ENCODE measurements around the gene COPS6.

Gene COPS6

DNA sequence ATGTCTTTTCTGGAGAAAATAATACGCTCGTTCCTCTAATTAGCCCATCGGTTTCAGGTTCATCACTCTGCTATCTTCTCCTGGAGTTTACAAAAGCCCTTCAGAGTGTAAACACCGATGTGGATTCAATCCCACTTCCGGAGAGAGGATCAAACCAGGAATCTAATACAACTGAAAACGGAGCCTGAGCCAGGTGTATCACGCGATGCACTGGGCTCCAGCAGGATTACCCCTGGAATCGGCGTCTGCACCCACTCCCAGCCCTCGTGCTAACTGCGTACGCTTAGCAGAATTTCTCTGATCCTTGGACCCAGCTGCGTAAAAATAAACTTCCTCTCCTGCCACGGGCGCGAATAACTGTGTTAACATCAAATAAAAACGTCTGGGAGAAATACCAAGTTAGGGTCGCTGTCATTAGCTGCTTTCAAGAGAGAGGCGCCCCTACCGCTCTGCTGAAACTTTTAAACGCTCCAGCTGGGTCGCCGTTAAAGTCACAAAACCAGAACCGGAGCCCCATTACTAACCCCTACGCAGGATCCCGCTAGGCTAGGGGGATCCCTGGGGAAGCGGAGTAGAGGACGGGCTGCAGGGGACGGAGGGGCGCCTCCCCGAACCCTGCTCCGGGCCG, 7.7 kb upstream of the COPS6 start:
- peak in 1 of 2 donors; percentile 7 for DNase-seq

DNA sequence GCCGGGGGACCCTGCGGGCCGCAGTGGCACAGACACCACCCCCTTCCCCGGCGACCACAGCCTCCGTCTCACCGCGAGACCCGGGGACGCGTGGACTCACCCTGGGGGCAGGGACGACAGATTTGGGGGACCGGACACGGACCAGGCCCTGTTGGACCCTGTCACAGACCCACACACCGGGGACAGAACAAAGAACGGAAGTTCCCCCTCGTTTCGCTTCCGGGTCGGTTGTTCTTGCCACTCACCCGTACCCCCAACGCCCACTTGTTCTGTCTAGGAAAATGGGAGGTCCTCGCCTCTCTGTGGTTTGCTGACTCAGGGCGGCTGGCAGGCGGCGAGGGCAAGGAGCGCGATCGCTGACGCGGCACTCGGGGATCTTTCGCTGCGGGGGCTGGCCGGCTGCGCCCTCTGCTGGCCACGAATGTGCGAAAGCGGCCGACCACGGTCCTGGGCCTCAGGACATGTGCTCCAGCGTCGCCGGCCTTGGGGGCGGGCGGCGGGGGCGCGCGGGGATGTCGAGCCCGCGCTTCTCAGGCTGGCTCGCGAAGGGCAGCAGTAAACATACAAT, 7.2 kb upstream of the COPS6 start, which contains the start of gene ZNF3:
ZNF3 (minus strand) TSS at position 189 of the 568 bp plus-strand sequence. CDS start 4,366 bp downstream, outside the sequence.
- peak; percentile 99 for DNase-seq

DNA sequence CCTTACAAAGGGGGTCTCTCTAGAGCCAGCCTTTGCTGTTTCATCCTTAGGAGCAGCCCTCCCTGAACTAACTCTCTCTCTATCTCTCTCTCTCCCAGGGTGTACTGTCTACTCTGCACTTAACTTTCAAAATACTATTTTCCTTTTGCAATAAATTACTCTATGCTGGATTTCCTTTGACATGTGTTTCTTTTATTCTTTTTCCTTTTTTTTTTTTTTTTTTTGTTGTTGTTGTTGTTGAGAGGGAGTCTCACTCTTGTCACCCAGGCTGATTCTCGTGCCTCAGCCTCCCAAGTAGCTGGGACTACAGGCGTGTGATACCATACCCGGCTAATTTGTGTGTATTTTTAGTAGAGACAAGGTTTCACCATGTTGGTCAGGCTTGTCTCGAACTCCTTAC, 5.8 kb upstream of the COPS6 start:
- no peak for DNase-seq

DNA sequence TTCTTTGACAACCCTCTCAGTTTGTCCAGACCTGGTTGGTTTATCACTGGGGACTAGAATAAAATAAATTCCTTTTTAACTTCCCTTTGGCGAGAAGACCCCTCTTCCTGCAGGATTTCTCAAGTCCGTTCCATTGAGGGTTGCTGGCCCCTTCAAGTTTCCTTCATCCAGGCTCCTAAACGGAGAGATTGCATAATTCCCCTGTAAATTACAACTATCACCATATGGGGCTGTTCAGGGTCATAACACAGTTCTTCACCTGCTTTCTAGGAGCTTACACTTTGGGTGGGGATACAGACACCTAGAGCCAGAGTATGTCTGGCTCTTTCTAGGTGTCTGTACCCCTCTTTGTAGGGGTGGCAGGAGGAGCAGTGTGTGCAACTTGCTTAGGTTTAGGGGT, 3.3 kb upstream of the COPS6 start:
- no peak for DNase-seq

DNA sequence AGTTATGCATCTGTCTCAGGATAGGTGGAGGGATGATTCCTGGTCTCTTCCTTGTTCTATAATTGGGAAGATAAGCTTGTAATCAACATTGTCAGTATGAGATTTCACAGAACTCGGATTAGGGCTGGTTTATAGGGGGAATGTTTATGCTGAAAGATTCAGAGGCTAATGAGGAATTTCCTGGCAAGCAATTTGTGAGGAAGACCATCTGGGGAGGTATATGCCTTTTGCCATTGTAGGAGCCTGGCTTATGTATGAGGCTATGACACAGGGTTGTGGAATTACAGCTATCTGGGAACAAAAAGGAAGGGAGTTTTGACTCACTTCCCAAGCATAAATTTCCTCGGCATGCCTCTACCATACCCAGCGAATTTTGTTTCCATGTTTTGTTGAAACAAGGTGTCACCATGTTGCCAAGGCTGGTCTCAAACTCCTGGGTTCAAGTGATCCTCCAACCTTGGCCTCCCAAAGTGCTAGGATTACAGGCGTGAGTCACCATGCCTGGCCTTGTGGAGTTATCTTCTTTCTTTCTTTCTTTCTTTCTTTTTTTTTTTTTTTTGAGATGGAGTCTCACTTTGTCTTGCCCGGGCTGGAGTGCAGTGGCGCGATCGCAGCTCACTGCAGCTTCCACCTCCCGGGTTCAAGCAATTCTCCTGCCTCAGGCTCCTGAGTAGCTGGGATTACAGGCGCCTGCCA, 1.6 kb upstream of the COPS6 start:
- no peak for DNase-seq

DNA sequence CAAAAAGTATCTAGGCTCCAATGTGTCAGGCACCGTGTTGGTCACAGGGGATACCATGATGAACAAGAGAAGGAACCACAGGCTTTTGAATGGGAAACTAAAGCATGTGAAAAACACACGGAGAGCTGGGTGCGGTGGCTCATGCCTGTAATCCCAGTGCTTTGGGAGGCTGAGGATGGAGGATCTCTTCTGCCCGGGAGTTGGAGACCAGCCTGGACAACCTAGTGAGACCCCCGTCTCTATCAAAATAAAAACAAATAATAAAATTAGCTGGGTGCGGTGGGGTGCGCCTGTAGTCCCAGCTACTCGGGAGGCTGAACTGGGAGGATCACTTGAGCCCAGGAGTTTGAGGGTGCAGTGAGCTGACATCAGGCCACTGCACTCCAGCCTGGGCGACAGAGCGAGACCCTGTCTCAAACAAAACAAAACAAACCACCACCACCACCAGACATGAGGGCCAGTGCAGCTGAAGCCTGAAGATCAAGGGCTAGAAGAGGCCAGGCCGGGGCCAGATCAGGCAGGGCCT, 611 bp upstream of the COPS6 start:
- no peak for DNase-seq

DNA sequence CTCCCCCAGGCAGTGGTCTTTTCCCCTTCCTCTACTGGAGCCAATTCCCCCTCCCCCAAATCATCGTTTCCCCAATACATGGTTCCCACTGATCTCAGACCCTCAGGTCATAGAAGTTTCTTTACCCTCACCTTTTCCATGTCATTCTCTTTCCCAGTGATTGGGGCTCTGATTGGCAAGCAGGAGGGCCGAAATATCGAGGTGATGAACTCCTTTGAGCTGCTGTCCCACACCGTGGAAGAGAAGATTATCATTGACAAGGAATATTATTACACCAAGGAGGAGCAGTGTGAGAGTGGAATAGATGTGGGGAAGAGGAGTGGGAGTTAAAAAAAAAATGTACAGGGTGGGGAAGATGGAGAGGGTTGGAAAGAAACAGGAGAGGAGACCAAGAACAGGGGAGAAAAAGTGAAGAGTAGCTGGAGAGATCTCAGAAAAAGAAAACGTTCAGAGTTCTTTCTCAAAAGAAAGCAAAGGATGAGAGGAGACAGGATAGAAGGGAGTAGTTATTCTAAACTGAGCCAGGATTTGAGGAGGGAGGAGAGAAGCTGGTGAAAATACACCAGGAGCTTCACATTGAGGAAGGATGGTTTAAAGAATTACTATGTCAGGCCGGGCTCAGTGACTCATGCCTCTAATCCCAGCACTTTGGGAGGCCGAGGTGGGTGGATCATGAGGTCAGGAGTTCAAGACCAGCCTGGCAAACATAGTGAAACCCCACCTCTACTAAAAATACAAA, 858 bp downstream of the COPS6 start:
- DNase-seq = peak in 1 of 2 donors; percentile 7

DNA sequence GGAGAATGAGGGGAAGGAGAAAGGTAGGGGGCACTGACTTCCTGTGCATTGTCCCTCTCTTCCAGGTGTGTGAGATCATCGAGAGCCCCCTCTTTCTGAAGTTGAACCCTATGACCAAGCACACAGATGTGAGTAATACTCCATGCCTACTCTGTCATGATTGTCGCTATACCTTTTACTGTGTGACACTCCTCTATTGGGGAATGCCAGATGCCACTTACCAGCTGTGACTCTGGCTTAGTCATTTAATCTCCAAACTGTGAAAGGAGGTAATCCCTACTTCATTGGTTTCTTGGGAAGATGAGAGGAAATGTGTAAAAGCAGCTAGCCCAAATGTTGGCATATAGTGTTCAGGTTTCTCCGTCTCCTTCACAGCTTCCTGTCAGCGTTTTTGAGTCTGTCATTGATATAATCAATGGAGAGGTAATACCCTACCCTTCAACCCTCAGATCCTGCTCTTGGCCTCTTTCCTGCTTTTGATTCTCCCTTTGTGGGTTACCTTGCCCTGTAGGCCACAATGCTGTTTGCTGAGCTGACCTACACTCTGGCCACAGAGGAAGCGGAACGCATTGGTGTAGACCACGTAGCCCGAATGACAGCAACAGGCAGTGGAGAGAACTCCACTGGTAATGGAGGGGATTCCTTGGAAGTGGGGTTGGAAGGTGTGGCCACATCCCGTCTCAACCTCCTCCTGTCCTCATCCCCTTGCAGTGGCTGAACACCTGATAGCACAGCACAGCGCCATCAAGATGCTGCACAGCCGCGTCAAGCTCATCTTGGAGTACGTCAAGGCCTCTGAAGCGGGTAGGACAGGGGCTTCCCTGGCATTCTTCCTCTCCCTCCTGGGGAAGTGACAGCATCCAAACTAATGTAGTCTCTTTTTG, 2.0 kb downstream of the COPS6 start:
- DNase-seq = no peak

DNA sequence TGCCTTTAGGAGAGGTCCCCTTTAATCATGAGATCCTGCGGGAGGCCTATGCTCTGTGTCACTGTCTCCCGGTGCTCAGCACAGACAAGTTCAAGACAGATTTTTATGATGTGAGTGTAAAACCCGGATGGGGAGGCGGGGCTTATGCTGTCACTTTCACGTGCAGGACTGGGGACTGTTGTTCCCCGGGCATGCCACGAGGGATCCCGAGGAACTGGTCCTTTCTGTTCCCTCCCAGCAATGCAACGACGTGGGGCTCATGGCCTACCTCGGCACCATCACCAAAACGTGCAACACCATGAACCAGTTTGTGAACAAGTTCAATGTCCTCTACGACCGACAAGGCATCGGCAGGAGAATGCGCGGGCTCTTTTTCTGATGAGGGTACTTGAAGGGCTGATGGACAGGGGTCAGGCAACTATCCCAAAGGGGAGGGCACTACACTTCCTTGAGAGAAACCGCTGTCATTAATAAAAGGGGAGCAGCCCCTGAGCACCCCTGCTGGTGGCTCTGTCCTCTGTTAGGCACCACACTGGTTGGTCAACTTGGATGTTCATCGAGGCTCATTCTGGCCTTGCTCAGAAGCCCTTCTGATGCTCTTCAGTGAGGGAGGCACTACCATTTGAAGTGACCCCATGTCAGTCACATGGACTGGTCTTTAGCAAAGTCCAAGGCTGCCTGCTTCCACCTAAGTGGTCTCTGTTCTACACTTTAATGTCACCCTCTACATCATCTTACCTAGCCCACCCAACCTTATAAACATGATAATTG, 2.8 kb downstream of the COPS6 start:
- DNase-seq = no peak

DNA sequence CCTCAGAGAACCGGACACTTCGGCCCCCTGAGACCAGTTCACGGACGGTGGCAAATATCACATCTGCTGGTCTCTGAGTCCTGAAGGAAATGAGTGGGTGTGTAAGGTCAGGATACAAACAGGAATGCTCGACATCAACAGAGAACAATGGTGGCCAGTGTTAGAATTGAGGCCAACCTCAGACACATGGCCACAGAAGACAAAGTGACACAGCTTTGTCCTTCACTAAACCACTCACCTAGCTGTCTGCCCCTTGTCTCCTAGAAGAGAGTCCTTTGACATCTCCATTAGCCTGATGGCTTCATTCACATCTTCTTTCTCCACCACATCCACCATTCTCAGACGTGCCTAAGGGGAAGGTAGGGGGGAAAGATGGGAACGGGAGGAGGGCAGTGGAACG, 4.3 kb downstream of the COPS6 start:
- no peak for DNase-seq

DNA sequence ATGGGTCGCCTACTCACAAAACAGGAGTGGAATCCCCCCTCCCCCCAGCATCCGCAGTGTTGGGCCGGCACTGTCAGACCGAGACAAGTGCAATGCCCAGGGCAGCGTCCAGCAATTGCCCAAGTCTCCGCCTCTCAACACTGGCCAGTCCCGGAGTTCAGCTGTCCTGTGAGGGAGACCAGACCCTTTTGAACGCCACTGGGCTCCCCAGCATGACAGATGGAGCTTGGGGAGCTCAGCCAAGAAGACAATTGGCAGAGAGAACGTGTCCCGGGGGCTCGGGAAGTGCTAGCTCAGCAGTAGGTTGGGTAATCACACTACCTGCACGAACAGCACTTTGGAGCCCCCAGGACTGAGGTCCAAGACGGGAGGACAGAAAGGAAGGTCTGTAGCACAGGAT, 4.7 kb downstream of the COPS6 start:
- no peak for DNase-seq

DNA sequence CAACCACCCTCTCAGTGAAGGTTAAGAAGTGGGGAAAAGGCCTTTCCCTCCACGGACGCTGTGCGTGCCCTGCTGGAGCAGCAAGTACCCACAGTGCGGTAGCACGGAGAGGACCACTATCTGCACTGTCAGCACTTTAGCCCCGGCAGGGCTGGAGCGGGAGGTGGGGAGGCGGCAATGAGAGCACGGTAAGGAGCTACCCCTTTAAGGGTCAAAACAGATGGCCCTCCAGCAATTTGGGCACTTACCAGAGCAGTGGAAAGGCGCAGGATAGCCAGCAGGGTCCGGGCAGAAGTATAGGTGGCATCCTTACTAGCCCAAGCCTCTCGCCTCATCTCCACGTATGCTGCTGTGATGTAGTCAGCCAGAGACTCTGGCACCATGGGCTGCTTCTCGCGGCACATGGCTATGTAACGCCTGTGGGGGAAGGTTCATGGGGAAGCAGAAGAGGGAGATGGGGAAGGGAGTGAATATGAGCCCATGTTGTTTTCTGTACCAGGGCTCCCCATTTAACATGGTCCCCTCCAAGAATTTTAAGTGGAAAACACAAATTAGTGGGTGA, 5.2 kb downstream of the COPS6 start:
- no peak for DNase-seq

DNA sequence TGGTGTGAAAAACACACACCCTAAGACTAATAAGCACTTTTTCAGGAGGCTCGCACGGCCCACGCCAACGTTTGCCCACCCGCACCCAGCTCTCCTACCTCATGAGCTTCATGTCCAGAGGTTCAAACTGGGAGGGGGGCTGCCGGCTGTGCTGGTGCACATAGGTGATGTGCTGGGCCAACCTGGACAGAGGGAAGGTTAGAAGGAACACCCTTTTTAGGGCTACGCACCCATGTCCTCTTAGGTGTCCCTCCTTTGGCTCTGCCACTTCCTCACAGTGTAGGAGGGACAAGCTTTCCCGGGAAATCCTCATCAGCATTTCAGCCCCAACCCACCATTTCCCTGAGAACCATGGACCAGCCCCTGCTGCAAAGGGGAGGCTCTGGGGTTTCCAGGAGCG, 6.5 kb downstream of the COPS6 start:
- DNase-seq = no peak

DNA sequence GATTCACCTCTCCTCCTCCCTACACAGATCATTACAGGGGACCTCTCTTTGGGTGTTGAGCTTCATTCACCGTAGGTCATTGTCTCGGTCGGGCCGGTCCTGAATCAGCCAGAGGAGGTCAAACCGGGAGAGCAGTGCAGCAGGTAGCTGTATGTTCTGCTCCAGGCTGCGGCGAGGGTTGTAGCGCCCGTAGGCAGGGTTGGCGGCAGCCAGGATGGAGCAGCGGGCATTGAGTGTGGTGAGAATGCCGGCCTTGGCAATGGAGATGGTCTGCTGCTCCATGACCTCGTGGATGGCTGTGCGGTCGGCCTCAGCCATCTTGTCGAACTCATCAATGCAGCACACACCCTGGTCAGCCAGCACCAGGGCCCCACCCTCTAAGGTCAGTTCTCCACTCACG, 6.9 kb downstream of the COPS6 start:
- DNase-seq = no peak

DNA sequence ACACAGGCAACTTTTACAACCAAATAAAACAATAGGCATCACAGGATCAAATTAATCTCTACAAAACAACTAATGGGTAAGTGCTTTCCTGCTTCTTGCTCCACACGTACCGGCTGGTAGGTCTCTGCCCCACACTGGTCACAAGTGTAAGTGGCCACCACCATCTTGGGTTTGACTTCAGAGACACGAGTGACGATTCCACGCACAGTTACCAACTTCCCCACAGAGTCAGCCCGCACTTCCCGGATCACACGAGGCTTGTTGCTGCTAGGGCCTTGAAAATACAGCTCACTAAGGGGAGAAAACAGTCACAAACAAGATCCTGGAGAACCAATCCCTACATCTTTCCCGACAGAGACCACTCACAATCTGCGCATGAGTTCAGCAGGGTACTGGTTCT, 10.1 kb downstream of the COPS6 start:
- DNase-seq = no peak

DNA sequence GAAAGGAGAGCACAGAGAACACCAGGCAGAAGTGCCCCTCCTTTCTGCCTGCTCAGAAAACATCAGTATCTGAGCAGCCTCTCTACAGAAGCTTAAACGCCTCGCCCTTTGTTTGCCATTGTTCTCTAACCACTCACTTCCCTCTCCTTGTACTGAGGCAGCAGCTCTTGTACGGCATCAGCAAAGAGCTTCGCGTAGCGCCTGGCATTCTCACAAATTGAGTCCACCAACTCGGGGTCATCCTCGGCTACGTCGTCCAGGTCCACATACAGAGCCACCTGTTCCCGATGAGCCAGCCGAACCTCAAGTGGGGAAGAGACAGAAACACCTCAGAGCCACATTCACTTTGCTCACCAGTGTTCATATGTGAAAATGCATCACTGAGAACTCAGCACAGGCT, 10.7 kb downstream of the COPS6 start:
- no peak for DNase-seq

DNA sequence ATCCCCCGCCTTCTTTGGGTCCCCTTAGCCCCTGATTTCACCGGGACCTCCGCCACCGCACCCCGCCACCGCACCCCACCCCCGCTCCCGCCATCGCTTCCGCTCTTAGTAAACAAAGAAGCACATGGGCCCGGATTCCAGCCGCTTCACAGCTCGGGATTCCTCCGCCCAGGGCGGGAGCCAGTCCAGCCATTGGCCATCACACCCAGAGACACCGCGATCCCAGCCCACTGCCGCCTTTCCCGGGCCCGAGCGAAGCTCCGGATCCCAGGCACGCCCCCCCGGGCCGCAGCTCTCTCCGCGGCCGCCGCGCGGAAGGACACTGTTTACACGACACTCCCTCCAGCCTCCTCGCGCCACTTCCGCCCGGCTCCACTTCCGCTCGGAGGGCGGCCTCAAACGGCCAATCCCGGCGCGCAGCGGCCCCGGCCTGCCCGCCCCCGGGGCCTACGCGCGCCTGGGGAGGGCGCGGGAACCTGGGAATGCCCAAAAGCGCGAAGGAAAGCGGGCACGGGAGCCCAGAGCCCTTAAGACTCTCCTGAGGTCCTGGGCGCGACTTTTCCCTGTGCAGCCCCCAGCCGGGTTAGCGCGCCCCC, 11.7 kb downstream of the COPS6 start:
- peak; percentile 93 for DNase-seq

DNA sequence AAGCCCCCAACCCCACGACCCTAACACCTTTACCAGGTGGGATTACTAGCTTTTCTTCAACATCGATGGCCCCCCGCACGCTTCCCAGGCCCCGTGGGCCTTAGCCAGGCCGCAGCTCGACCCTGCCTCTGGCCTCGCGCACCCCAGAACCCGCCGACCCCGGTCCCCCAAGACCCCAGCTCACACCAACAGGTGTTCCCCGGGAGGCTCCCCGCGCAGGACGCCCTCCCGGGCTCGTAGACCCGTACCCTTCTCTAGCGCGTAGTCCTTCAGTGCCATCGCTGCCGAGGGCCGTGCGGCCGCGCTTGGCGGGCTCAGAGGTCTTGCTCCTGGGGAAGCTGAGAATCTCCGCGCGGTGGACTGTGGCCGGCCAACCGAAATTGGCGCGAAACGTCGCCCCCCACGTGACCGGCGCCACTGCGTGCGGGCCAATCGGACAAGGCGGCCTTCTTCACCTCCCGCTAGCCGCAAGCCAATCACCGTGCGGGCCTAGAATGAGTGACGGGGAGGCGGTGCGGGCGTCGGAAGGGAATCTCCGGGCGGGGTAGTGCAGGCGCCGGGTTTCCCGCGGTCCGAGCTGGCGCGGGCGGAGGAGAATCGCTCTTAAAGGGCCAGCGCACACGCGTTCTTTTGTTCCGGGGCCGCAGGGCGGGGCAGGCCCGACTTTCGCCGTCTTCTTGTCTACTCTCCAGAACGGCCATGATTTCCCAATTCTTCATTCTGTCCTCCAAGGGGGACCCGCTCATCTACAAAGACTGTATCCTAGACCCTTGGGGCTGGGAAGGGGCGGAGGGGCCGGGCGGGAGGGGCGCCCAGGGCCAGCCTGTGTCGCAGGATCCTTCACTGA, 12.5 kb downstream of the COPS6 start, which contains the start of the genes AP4M1 and MCM7:
AP4M1 (plus strand) TSS at position 628 of the 847 bp plus-strand sequence; CDS start at position 700, 72 bp downstream.
MCM7 (minus strand) TSS at position 382 of the 847 bp plus-strand sequence; CDS start at position 279, 103 bp downstream.
- DNase-seq = peak; percentile 98 to 99
